HCT116 (cell line): ENCODE results near the gene AQP4. TPM values are rescaled to one million over a fixed set of nuclear protein-coding genes. Genes with fewer than 3 reads are reported as not detected.

Source experiments
- ATAC-seq: fragments of 200-7000 bp; cut with Tn5 transposase; 2 replicates; pipeline ENCODE4 v1.9.1; 2020; ENCODE audit warnings: mild to moderate bottlenecking, moderate library complexity
- BruUV-seq: library from RNA; stranded (reverse); fragments of 400-500 nt; replicated peaks from 2 replicates; lab custom pipeline; 2021; lab: Mats Ljungman, UMichigan
- CTCF ChIA-PET: fragments of 300-600 bp; sonication (Branson Sonifier 250); formaldehyde crosslinking; loops from one replicate; lab custom pipeline; 2021; ENCODE audit warnings: antibody characterized with exemption; lab: Charles Lee
- POLR2A ChIA-PET: fragments of 300-600, 350-600 bp; sonication (Branson Sonifier 250); formaldehyde crosslinking; loops from one replicate; lab custom pipeline; 2021; ENCODE audit warnings: antibody characterized with exemption; lab: Charles Lee
- RAD21 ChIA-PET, 2 experiments: fragments of 300-600 bp; sonication (Branson Sonifier 250); formaldehyde crosslinking; loops; one replicate each; lab custom pipeline; 2023; ENCODE audit warnings: low total read pairs in 2 of 2; ENCODE audit not compliant: uncharacterized antibody in 2 of 2, unreplicated experiment in 2 of 2, low non-redundant PET in 1 of 2; lab: Charles Lee
- DNase-seq: peaks from one replicate; pipeline ENCODE4 v3.0.0-alpha.2; 2010; ENCODE audit warnings: low read depth, low spot score
- H2AFZ ChIP-seq: fragments of 200-600 bp; shearing (Covaris generic), sonication (generic); 2 replicates; pipeline ENCODE4 v1.6.1; 2017; ENCODE audit warnings: low read depth, mixed run types, mixed read lengths, antibody characterized with exemption, low read length; ENCODE audit not compliant: poor library complexity, severe bottlenecking
- H3K27ac ChIP-seq: 2 replicates; pipeline ENCODE4 v1.5.1; 2012; ENCODE audit warnings: low read depth, low read length
- H3K27me3 ChIP-seq: fragments of 200-600 bp; sonication (generic); 2 replicates; pipeline ENCODE4 v1.6.1; 2016; ENCODE audit warnings: mixed run types, low read length, mixed read lengths; ENCODE audit not compliant: insufficient read depth
- H3K36me3 ChIP-seq, 2 experiments: fragments of 200-500 bp in 1 of 2; fragments of 200-600 bp in 1 of 2; sonication (Bioruptor generic) in 1 of 2; sonication (generic) in 1 of 2; 2 replicates each; pipeline versions ENCODE4 v1.5.1 to v1.6.1; 2014 to 2016; ENCODE audit warnings: low read length in 2 of 2, inconsistent platforms in 1 of 2, mixed read lengths in 1 of 2, mixed run types in 1 of 2; ENCODE audit not compliant: insufficient read depth in 2 of 2, control insufficient read depth in 1 of 2
- H3K4me1 ChIP-seq, 2 experiments: fragments of 200-600 bp in 1 of 2; sonication (generic) in 1 of 2; 2 replicates each; pipeline versions ENCODE4 v1.5.1 to v1.6.1; 2012 to 2017; ENCODE audit warnings: low read length in 2 of 2, inconsistent platforms in 1 of 2, mild to moderate bottlenecking in 1 of 2, mixed read lengths in 1 of 2, mixed run types in 1 of 2, moderate library complexity in 1 of 2; ENCODE audit not compliant: insufficient read depth in 2 of 2, control insufficient read depth in 1 of 2
- H3K4me2 ChIP-seq: fragments of 200-600 bp; sonication (generic); 2 replicates; pipeline ENCODE4 v1.6.1; 2017; ENCODE audit warnings: mixed run types, low read length, mixed read lengths
- H3K4me3 ChIP-seq, 2 experiments: fragments of 200-600 bp in 1 of 2; sonication (generic) in 1 of 2; replicated peaks in 1 of 2; 2 replicates each; pipeline ENCODE4 v1.5.1; 2011 to 2016; ENCODE audit warnings: low read length in 2 of 2, control low read depth in 1 of 2, low read depth in 1 of 2, mild to moderate bottlenecking in 1 of 2, mixed read lengths in 1 of 2, mixed run types in 1 of 2
- H3K79me2 ChIP-seq: fragments of 200-600 bp; sonication (generic); 2 replicates; pipeline ENCODE4 v1.6.1; 2017; ENCODE audit warnings: mild to moderate bottlenecking, mixed run types, low read length, moderate library complexity, mixed read lengths; ENCODE audit not compliant: insufficient read depth
- H3K9ac ChIP-seq: fragments of 200-600 bp; sonication (generic); 2 replicates; pipeline ENCODE4 v1.6.1; 2016; ENCODE audit warnings: low read length, mixed read lengths
- H3K9me2 ChIP-seq: fragments of 200-600 bp; sonication (generic), shearing (Covaris generic); 2 replicates; pipeline ENCODE4 v1.6.1; 2017; ENCODE audit warnings: mixed run types, mild to moderate bottlenecking, moderate library complexity; ENCODE audit not compliant: insufficient read depth
- H3K9me3 ChIP-seq, 2 experiments: fragments of 200-500 bp in 1 of 2; fragments of 200-600 bp in 1 of 2; sonication (Bioruptor generic) in 1 of 2; sonication (generic) in 1 of 2; 2 replicates each; pipeline ENCODE4 v1.6.1; 2014 to 2017; ENCODE audit warnings: low read length in 2 of 2, mixed read lengths in 2 of 2, inconsistent platforms in 1 of 2, low read depth in 1 of 2, mild to moderate bottlenecking in 1 of 2, mixed run types in 1 of 2, moderate library complexity in 1 of 2; ENCODE audit not compliant: control insufficient read depth in 1 of 2, insufficient read depth in 1 of 2
- H4K20me1 ChIP-seq: fragments of 200-600 bp; sonication (generic), shearing (Covaris generic); 2 replicates; pipeline ENCODE4 v1.6.1; 2017; ENCODE audit warnings: mixed run types, mild to moderate bottlenecking, moderate library complexity; ENCODE audit not compliant: insufficient read depth
- EGR1 ChIP-seq: IDR thresholded peaks from 2 replicates; pipeline ENCODE4 v1.6.1; 2012; ENCODE audit warnings: low read depth
- ELF1 ChIP-seq: IDR thresholded peaks from 2 replicates; pipeline ENCODE4 v1.6.1; 2012; ENCODE audit warnings: low read depth, borderline replicate concordance
- FOSL1 ChIP-seq: IDR thresholded peaks from 2 replicates; pipeline ENCODE4 v1.6.1; 2012; ENCODE audit warnings: low read depth
- POLR2A ChIP-seq: IDR thresholded peaks from 2 replicates; pipeline ENCODE4 v1.7.0; 2011; ENCODE audit warnings: borderline replicate concordance; ENCODE audit not compliant: insufficient read depth, insufficient read length; ENCODE audit errors: extremely low read depth
- SIN3A ChIP-seq: IDR thresholded peaks from 2 replicates; pipeline ENCODE4 v1.6.1; 2012; ENCODE audit warnings: low read depth
- SP1 ChIP-seq: IDR thresholded peaks from 2 replicates; pipeline ENCODE4 v1.6.1; 2012; ENCODE audit warnings: low read depth
- SRF ChIP-seq: IDR thresholded peaks from 2 replicates; pipeline ENCODE4 v1.6.1; 2012; ENCODE audit warnings: low read depth
- TCF7L2 ChIP-seq: IDR thresholded peaks from 2 replicates; pipeline ENCODE4 v1.7.0; 2011; ENCODE audit warnings: borderline replicate concordance, inconsistent platforms; ENCODE audit not compliant: insufficient read depth, insufficient read length; ENCODE audit errors: extremely low read depth
- ZFX ChIP-seq: fragments of 450-650 bp; IDR thresholded peaks from 2 replicates; pipeline ENCODE4 v1.6.1; 2017
- ZNF274 ChIP-seq: fragments of 200-500 bp; sonication (Bioruptor generic); IDR thresholded peaks from 2 replicates; pipeline ENCODE4 v1.6.1; 2014; ENCODE audit warnings: mild to moderate bottlenecking, low read depth, low read length, inconsistent platforms
- intact Hi-C: fragments of 100-400 bp; cut with micrococcal nuclease; formaldehyde crosslinking; loops from 2 replicates; pipeline ENCODE4 v1.10.0; 2022
- total RNA-seq: library from RNA; stranded (reverse); gene quantifications from one replicate; pipeline ENCODE4 v1.2.1, GENCODE V29; 2021; ENCODE audit not compliant: unreplicated experiment
- TF ChIP-seq, protein P1 (sequence below), 3 experiments: fragments of 200-600 bp in 1 of 3; sonication (generic) in 1 of 3; IDR thresholded peaks in 2 of 3; conservative IDR thresholded peaks in 1 of 3; 2 replicates each; pipeline ENCODE4 v1.5.1; 2012 to 2017; ENCODE audit warnings: low read depth in 2 of 3, low read length in 2 of 3, antibody characterized with exemption in 1 of 3, borderline replicate concordance in 1 of 3, control low read depth in 1 of 3, mild to moderate bottlenecking in 1 of 3, mixed read lengths in 1 of 3, mixed run types in 1 of 3, moderate library complexity in 1 of 3; ENCODE audit not compliant: insufficient read depth in 1 of 3
- TF ChIP-seq, protein P2 (sequence below): IDR thresholded peaks from 2 replicates; pipeline ENCODE4 v1.6.1; 2012; ENCODE audit warnings: low read depth
- TF ChIP-seq, protein P3 (sequence below): IDR thresholded peaks from 2 replicates; pipeline ENCODE4 v1.6.1; 2011; ENCODE audit warnings: mild to moderate bottlenecking, low read length, moderate library complexity; ENCODE audit not compliant: insufficient replicate concordance; ENCODE audit errors: extremely low read depth

Gene AQP4
- total RNA-seq, 1 experiment from 2014 or later = 0.07 TPM

DNA sequence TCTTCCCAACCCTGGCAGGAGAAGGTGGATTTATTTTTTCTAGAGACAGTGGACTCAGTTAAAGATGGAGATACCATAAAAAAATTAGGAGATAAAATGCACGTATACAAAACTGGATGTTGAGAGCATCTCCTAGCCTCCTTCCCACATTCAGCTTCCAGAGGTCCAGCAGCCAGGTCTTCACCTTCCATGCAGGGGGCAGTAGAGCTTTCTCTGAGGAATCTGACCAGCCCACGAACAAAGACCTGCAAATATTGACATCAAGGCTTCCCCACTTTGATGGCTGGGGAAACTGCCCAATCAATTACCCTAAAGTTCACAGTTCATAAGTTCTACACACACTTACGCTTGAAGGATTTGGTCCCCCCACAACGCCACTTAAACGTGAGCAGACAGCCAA lies 24.5 kb downstream of the AQP4 start:
- H3K79me2 ChIP-seq = no peaks in the 10 kb centered on the region
- no peak overlapping the region for H2AFZ ChIP-seq
- TF ChIP-seq, protein P1, sequence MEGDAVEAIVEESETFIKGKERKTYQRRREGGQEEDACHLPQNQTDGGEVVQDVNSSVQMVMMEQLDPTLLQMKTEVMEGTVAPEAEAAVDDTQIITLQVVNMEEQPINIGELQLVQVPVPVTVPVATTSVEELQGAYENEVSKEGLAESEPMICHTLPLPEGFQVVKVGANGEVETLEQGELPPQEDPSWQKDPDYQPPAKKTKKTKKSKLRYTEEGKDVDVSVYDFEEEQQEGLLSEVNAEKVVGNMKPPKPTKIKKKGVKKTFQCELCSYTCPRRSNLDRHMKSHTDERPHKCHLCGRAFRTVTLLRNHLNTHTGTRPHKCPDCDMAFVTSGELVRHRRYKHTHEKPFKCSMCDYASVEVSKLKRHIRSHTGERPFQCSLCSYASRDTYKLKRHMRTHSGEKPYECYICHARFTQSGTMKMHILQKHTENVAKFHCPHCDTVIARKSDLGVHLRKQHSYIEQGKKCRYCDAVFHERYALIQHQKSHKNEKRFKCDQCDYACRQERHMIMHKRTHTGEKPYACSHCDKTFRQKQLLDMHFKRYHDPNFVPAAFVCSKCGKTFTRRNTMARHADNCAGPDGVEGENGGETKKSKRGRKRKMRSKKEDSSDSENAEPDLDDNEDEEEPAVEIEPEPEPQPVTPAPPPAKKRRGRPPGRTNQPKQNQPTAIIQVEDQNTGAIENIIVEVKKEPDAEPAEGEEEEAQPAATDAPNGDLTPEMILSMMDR (IDR thresholded peaks at IDR 0.05 in 2 of 3, conservative IDR thresholded peaks at IDR 0.05 in 1 of 3; ENCODE audit: borderline replicate concordance in 1 of 3, insufficient read depth in 1 of 3, low read depth in 2 of 3, low read length in 2 of 3) = 0 out of 6 replicates have a peak, but pooled peaks of 2 of the 3 experiments have one; percentile 6 to 15
- TF ChIP-seq FOSL1 = no peak
- TF ChIP-seq, all 23 proteins: peak for 1
- H3K4me1 ChIP-seq = no peaks in the 10 kb centered on the region
- no TSS peak for BruUV-seq
- H3K4me2 ChIP-seq = no peak overlapping the region
- H3K9me2 ChIP-seq = no peaks in the 10 kb centered on the region
- no peaks in the 10 kb centered on the region for H3K36me3 ChIP-seq
- H3K9me3 ChIP-seq = no peaks in the 10 kb centered on the region
- peaks cover 7% of the 10 kb centered on the region; the same call in 1 of the 2 replicates for H3K27me3 ChIP-seq
- intact Hi-C loops = no loop called here
- ChIA-PET CTCF (no interaction called here), POLR2A (no interaction called here), RAD21 (no interaction called here)
- no peak overlapping the region for H3K4me3 ChIP-seq
- no peak overlapping the region for H3K27ac ChIP-seq
- DNase-seq (no peak), ATAC-seq (no peak)
- no peaks in the 10 kb centered on the region for H4K20me1 ChIP-seq
- no peak overlapping the region for H3K9ac ChIP-seq

DNA sequence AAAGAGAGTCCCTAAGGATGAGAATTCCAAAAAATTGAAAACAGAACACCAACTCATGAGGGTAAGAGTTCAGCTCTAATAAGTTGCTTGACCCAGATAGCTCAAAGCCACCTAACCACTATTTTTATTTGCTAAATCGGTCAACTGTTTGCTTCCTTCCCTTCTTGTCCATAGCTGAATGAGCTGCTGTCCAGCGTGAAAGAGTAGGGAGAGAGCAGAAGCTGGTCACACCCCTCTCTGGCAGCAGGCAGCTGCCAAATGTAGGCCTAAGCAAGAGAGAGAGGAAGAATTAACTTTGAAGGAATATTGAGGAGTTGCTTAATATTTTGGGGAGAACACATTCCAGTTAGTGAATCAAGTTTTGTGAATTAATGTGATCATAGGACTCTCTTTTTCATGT lies 25.9 kb downstream of the AQP4 start:
- no peak for DNase-seq
- H3K9ac ChIP-seq = no peak overlapping the region
- ATAC-seq = no peak
- no peak overlapping the region for H2AFZ ChIP-seq
- intact Hi-C loops = no loop called here
- peaks cover 14% of the 10 kb centered on the region; the same call in 1 of the 2 replicates for H3K27me3 ChIP-seq
- H3K9me2 ChIP-seq = no peaks in the 10 kb centered on the region
- H4K20me1 ChIP-seq = no peaks in the 10 kb centered on the region
- ChIA-PET POLR2A (no interaction called here), RAD21 (no interaction called here), CTCF (no interaction called here)
- no peak overlapping the region for H3K4me2 ChIP-seq
- no peaks in the 10 kb centered on the region for H3K79me2 ChIP-seq
- no peaks in the 10 kb centered on the region for H3K4me1 ChIP-seq
- BruUV-seq = no TSS peak
- no peaks in the 10 kb centered on the region for H3K9me3 ChIP-seq
- no peak overlapping the region for H3K4me3 ChIP-seq
- H3K36me3 ChIP-seq = no peaks in the 10 kb centered on the region
- H3K27ac ChIP-seq = no peak overlapping the region
- no peak for TF ChIP-seq POLR2A
- no peak for TF ChIP-seq SRF
- TF ChIP-seq, protein P2, sequence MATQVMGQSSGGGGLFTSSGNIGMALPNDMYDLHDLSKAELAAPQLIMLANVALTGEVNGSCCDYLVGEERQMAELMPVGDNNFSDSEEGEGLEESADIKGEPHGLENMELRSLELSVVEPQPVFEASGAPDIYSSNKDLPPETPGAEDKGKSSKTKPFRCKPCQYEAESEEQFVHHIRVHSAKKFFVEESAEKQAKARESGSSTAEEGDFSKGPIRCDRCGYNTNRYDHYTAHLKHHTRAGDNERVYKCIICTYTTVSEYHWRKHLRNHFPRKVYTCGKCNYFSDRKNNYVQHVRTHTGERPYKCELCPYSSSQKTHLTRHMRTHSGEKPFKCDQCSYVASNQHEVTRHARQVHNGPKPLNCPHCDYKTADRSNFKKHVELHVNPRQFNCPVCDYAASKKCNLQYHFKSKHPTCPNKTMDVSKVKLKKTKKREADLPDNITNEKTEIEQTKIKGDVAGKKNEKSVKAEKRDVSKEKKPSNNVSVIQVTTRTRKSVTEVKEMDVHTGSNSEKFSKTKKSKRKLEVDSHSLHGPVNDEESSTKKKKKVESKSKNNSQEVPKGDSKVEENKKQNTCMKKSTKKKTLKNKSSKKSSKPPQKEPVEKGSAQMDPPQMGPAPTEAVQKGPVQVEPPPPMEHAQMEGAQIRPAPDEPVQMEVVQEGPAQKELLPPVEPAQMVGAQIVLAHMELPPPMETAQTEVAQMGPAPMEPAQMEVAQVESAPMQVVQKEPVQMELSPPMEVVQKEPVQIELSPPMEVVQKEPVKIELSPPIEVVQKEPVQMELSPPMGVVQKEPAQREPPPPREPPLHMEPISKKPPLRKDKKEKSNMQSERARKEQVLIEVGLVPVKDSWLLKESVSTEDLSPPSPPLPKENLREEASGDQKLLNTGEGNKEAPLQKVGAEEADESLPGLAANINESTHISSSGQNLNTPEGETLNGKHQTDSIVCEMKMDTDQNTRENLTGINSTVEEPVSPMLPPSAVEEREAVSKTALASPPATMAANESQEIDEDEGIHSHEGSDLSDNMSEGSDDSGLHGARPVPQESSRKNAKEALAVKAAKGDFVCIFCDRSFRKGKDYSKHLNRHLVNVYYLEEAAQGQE = no peak
- no peak for TF ChIP-seq SIN3A
- TF ChIP-seq ZFX = no peak
- no peak for TF ChIP-seq ZNF274
- TF ChIP-seq TCF7L2 = no peak
- TF ChIP-seq, protein P3, sequence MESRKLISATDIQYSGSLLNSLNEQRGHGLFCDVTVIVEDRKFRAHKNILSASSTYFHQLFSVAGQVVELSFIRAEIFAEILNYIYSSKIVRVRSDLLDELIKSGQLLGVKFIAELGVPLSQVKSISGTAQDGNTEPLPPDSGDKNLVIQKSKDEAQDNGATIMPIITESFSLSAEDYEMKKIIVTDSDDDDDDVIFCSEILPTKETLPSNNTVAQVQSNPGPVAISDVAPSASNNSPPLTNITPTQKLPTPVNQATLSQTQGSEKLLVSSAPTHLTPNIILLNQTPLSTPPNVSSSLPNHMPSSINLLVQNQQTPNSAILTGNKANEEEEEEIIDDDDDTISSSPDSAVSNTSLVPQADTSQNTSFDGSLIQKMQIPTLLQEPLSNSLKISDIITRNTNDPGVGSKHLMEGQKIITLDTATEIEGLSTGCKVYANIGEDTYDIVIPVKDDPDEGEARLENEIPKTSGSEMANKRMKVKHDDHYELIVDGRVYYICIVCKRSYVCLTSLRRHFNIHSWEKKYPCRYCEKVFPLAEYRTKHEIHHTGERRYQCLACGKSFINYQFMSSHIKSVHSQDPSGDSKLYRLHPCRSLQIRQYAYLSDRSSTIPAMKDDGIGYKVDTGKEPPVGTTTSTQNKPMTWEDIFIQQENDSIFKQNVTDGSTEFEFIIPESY = no peak
- TF ChIP-seq SP1 = no peak
- TF ChIP-seq FOSL1 = no peak
- TF ChIP-seq EGR1 = no peak
- no peak for TF ChIP-seq ELF1
